HepG2 (cell line): ENCODE results near the gene RPL19. TPM values are rescaled to one million over a fixed set of nuclear protein-coding genes. Genes with fewer than 3 reads are reported as not detected.

ENCODE experiments used
- CCAR2 ChIP-seq: fragments of 200-400 bp; formaldehyde crosslinking; optimal IDR thresholded peaks from 2 replicates; pipeline ENCODE3; 2018; ENCODE audit warnings: low read depth, mild to moderate bottlenecking, low read length, moderate library complexity
- ETS1 ChIP-seq: sonication (generic); formaldehyde crosslinking; IDR thresholded peaks from 2 replicates; pipeline ENCODE4 v1.4.0; 2020; ENCODE audit warnings: missing genetic modification reagents
- HNRNPH1 ChIP-seq: fragments of 200-400 bp; formaldehyde crosslinking; optimal IDR thresholded peaks from 2 replicates; pipeline ENCODE3; 2017; ENCODE audit warnings: mild to moderate bottlenecking, low read depth, low read length
- IKZF4 ChIP-seq: sonication (generic); formaldehyde crosslinking; IDR thresholded peaks from 2 replicates; pipeline ENCODE4 v1.5.1; 2020; ENCODE audit warnings: borderline replicate concordance, mild to moderate bottlenecking, low read depth, missing genetic modification reagents; ENCODE audit errors: not compliant biosample characterization
- IRF9 ChIP-seq: sonication (generic); formaldehyde crosslinking; IDR thresholded peaks from 2 replicates; pipeline ENCODE4 v1.8.0; 2022; ENCODE audit warnings: missing genetic modification reagents, mild to moderate bottlenecking, borderline replicate concordance
- KLF13 ChIP-seq: sonication (generic); formaldehyde crosslinking; IDR thresholded peaks from 2 replicates; pipeline ENCODE4 v1.4.0; 2020; ENCODE audit warnings: mild to moderate bottlenecking, missing genetic modification reagents
- MYC ChIP-seq: sonication (generic); formaldehyde crosslinking; IDR thresholded peaks from 2 replicates; pipeline ENCODE4 v1.9.0; 2021; ENCODE audit warnings: missing genetic modification reagents, borderline replicate concordance
- NFYC ChIP-seq: IDR thresholded peaks from 2 replicates; pipeline ENCODE4 v1.6.1; 2016; ENCODE audit warnings: missing genetic modification reagents, missing compliant biosample characterization
- PAX8 ChIP-seq: sonication (generic); formaldehyde crosslinking; IDR thresholded peaks from 2 replicates; pipeline ENCODE4 v1.8.0; 2022; ENCODE audit warnings: mild to moderate bottlenecking, missing genetic modification reagents, borderline replicate concordance
- RBFOX2 ChIP-seq: fragments of 200-400 bp; formaldehyde crosslinking; IDR thresholded peaks from 2 replicates; pipeline ENCODE4 v1.6.1; 2017; ENCODE audit warnings: low read depth, mild to moderate bottlenecking, low read length
- REST ChIP-seq, 2 experiments: IDR thresholded peaks; 2 replicates each; pipeline ENCODE4 v1.6.1; 2011 to 2012; ENCODE audit warnings: low read length in 2 of 2, borderline replicate concordance in 1 of 2, low read depth in 1 of 2, mild to moderate bottlenecking in 1 of 2, moderate library complexity in 1 of 2
- ZMYM3 ChIP-seq: sonication (generic); formaldehyde crosslinking; IDR thresholded peaks from 2 replicates; pipeline ENCODE4 v1.5.1; 2020; ENCODE audit warnings: mild to moderate bottlenecking, missing genetic modification reagents
- ZNF33B ChIP-seq: sonication (generic); formaldehyde crosslinking; IDR thresholded peaks from 2 replicates; pipeline ENCODE4 v1.5.1; 2020; ENCODE audit warnings: mild to moderate bottlenecking, missing genetic modification reagents
- ZNF546 ChIP-seq: sonication (generic); formaldehyde crosslinking; conservative IDR thresholded peaks from 2 replicates; pipeline ENCODE4 v1.8.1; 2023; ENCODE audit warnings: mild to moderate bottlenecking, missing genetic modification reagents
- ZNF674 ChIP-seq: sonication (generic); formaldehyde crosslinking; IDR thresholded peaks from 2 replicates; pipeline ENCODE4 v1.5.0; 2020; ENCODE audit warnings: low read depth, mild to moderate bottlenecking, missing genetic modification reagents
- ZSCAN22 ChIP-seq: sonication (generic); formaldehyde crosslinking; IDR thresholded peaks from 2 replicates; pipeline ENCODE4 v1.4.0; 2020; ENCODE audit warnings: mild to moderate bottlenecking, missing genetic modification reagents
- polyA plus RNA-seq, 8 experiments: library from polyadenylated mRNA; depleted of rRNA in 3 of 8; stranded (reverse) in 7 of 8; unstranded in 1 of 8; fragments of >200 nt; fragmentation: Illumina TruSeq in 4 of 8; extraction: Trizol in 4 of 8; gene quantifications; 2 replicates each; pipeline versions ENCODE4 v1.2.1 to v1.2.3, GENCODE V29; 2011 to 2016; ENCODE audit warnings: low read depth in 4 of 8, missing spikeins in 1 of 8, mixed read lengths in 1 of 8; ENCODE audit not compliant: insufficient read depth in 1 of 8
- total RNA-seq, 5 experiments: library from RNA; depleted of rRNA; stranded (reverse); fragments of >200 nt; fragmentation: Illumina TruSeq; extraction: Trizol; gene quantifications; 2 replicates each; pipeline ENCODE4 v1.2.3, GENCODE V29; 2016; ENCODE audit warnings: low read depth in 1 of 5
- TF ChIP-seq, protein P1 (sequence below): sonication (generic); formaldehyde crosslinking; IDR thresholded peaks from 2 replicates; pipeline ENCODE4 v1.5.1; 2020; ENCODE audit warnings: mild to moderate bottlenecking, missing genetic modification reagents, moderate library complexity
- TF ChIP-seq, protein P2 (sequence below): sonication (generic); formaldehyde crosslinking; IDR thresholded peaks from 2 replicates; pipeline ENCODE4 v1.4.0; 2020; ENCODE audit warnings: missing genetic modification reagents

The RPL19 gene
- total and polyA plus RNA-seq, 2 of the 13 experiments (the other 11 are each of a cell fraction or from before 2014, with no cell fraction given), result 2,522 to 2,768 TPM

DNA sequence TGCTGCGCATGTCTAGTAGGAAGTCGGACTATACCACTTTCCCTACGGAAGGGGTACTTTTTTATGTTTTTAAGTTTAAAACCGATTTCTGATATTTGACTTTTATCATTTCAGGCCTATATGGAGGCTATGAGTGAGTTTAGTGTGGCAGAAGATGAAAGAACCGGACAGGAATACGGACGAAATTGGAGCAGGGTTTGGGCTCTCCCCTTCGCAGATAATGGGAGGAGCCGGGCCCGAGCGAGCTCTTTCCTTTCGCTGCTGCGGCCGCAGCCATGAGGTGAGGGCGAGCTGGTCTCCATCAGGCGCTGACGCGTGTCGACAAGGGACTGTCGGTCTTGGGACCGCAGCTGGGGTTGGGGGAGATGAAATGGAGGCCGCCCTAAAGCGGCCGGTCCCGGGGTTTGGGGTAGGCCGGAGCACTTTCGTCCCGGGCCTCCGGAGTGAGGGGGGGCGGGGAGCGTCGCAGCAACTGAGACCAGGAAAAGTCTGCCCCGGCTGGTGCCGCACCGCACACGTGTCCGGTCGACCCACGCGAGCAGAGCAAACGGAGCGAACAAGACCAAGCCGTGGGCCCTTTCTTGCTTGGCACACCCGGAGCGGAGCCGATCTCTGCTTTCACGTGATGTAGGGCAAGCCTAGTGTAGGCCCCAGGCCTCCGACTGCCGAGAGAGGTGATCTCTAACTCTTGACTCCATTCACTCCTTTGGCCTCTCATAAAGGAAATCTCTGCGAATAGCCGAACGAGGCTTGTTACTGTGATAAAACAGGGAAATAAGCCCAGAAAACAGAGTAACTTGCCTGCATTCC lies at the start of gene RPL19 (continued):
- TF ChIP-seq, protein P1, sequence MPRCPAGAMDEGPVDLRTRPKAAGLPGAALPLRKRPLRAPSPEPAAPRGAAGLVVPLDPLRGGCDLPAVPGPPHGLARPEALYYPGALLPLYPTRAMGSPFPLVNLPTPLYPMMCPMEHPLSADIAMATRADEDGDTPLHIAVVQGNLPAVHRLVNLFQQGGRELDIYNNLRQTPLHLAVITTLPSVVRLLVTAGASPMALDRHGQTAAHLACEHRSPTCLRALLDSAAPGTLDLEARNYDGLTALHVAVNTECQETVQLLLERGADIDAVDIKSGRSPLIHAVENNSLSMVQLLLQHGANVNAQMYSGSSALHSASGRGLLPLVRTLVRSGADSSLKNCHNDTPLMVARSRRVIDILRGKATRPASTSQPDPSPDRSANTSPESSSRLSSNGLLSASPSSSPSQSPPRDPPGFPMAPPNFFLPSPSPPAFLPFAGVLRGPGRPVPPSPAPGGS (CRISPR knock-in tag), result peak; percentile 48; the same call in 1 of the 2 replicates
- TF ChIP-seq IRF9 (0 out of 2 replicates have a peak, but pooled peaks have one; percentile 25), ZSCAN22 (CRISPR knock-in tag) (no peak; the same call in 1 of the 2 replicates), IKZF4 (CRISPR knock-in tag) (peak; percentile 79), ZMYM3 (CRISPR knock-in tag) (0 out of 2 replicates have a peak, but pooled peaks have one; percentile 10), ZNF674 (peak; percentile 88), ETS1 (CRISPR knock-in tag) (no peak; the same call in 1 of the 2 replicates), HNRNPH1 (no peak), NFYC (CRISPR knock-in tag) (peak; percentile 2; the same call in 1 of the 2 replicates), PAX8 (peak; percentile 98; the same call in 1 of the 2 replicates), REST (IDR thresholded peaks at IDR 0.05; ENCODE audit: borderline replicate concordance in 1 of 2, low read depth in 1 of 2, low read length in 2 of 2) (peak in 1 of 2 experiments; percentile 72; a peak in 1 of 4 replicates), CCAR2 (peak; percentile 21), KLF13 (CRISPR knock-in tag) (no peak), ZNF33B (CRISPR knock-in tag) (no peak), ZNF546 (CRISPR knock-in tag) (peak; percentile 71; the same call in 1 of the 2 replicates), MYC (CRISPR knock-in tag) (peak; percentile 98), RBFOX2 (peak; percentile 98)
- TF ChIP-seq, protein P2, sequence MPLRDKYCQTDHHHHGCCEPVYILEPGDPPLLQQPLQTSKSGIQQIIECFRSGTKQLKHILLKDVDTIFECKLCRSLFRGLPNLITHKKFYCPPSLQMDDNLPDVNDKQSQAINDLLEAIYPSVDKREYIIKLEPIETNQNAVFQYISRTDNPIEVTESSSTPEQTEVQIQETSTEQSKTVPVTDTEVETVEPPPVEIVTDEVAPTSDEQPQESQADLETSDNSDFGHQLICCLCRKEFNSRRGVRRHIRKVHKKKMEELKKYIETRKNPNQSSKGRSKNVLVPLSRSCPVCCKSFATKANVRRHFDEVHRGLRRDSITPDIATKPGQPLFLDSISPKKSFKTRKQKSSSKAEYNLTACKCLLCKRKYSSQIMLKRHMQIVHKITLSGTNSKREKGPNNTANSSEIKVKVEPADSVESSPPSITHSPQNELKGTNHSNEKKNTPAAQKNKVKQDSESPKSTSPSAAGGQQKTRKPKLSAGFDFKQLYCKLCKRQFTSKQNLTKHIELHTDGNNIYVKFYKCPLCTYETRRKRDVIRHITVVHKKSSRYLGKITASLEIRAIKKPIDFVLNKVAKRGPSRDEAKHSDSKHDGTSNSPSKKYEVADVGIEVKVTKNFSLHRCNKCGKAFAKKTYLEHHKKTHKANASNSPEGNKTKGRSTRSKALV (CRISPR knock-in tag), result no peak; the same call in 1 of the 2 replicates
